Measurements from ENCODE around the gene CLDN18. TPM values are rescaled to one million over a fixed set of nuclear protein-coding genes. Genes with fewer than 3 reads are reported as not detected.

CLDN18 gene
- total RNA-seq, 2 donors from 2014 or later, result 0.57 TPM; not detected in 1

- intact Hi-C loops (cut with DNase I), result no loop called here
- Histone ChIP-seq H3K36me3 (no peaks in the 10 kb centered on the region), H3K27me3 (replicated peaks; ENCODE audit: insufficient read depth) (no peaks in the 10 kb centered on the region), H3K4me3 (no peak overlapping the region), H3K9me3 (no peaks in the 10 kb centered on the region), H3K4me1 (replicated peaks) (no peaks in the 10 kb centered on the region), H3K27ac (no peak overlapping the region)
- 50% methylated on average over 5 of the region's 5 CpGs for WGBS
- TF ChIP-seq, protein P1, sequence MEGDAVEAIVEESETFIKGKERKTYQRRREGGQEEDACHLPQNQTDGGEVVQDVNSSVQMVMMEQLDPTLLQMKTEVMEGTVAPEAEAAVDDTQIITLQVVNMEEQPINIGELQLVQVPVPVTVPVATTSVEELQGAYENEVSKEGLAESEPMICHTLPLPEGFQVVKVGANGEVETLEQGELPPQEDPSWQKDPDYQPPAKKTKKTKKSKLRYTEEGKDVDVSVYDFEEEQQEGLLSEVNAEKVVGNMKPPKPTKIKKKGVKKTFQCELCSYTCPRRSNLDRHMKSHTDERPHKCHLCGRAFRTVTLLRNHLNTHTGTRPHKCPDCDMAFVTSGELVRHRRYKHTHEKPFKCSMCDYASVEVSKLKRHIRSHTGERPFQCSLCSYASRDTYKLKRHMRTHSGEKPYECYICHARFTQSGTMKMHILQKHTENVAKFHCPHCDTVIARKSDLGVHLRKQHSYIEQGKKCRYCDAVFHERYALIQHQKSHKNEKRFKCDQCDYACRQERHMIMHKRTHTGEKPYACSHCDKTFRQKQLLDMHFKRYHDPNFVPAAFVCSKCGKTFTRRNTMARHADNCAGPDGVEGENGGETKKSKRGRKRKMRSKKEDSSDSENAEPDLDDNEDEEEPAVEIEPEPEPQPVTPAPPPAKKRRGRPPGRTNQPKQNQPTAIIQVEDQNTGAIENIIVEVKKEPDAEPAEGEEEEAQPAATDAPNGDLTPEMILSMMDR (IDR thresholded peaks at IDR 0.05), result no peak
- TF ChIP-seq POLR2A (IDR thresholded peaks at IDR 0.05), result no peak
- TF ChIP-seq POLR2AphosphoS5 (IDR thresholded peaks at IDR 0.05), result no peak
- DNase-seq (ENCODE audit: low spot score), result no peak
Measured at GRCh38 chr3:138047596-138048158, 37.7 kb downstream of the CLDN18 start.

GRCh38 chr3:138049157-138049919, 39.4 kb downstream of the CLDN18 start:
- Histone ChIP-seq H3K27me3 (replicated peaks; ENCODE audit: insufficient read depth) (no peaks in the 10 kb centered on the region), H3K4me1 (replicated peaks) (no peaks in the 10 kb centered on the region), H3K4me3 (no peak overlapping the region), H3K27ac (no peak overlapping the region), H3K9me3 (no peaks in the 10 kb centered on the region), H3K36me3 (no peaks in the 10 kb centered on the region)
- DNase-seq (ENCODE audit: low spot score), result no peak
- no peak for TF ChIP-seq POLR2AphosphoS5 (IDR thresholded peaks at IDR 0.05)
- TF ChIP-seq POLR2A (IDR thresholded peaks at IDR 0.05), result no peak
- TF ChIP-seq, protein P1 (IDR thresholded peaks at IDR 0.05), result no peak
- intact Hi-C loops (cut with DNase I), result no loop called here
- 93% methylated on average over 9 of the region's 9 CpGs for WGBS

- Histone ChIP-seq H3K36me3 (no peaks in the 10 kb centered on the region), H3K27ac (no peak overlapping the region), H3K27me3 (replicated peaks; ENCODE audit: insufficient read depth) (no peaks in the 10 kb centered on the region), H3K4me3 (no peak overlapping the region), H3K9me3 (no peaks in the 10 kb centered on the region), H3K4me1 (replicated peaks) (no peaks in the 10 kb centered on the region)
- intact Hi-C loops (cut with DNase I), result no loop called here
- TF ChIP-seq, protein P1 (IDR thresholded peaks at IDR 0.05), result peak in 3 of 4 experiments; percentile 36 to 52 (median 38)
- no peak for TF ChIP-seq POLR2A (IDR thresholded peaks at IDR 0.05)
- no peak for DNase-seq (ENCODE audit: low spot score)
- WGBS, result 43% methylated on average over 8 of the region's 8 CpGs
Measured at GRCh38 chr3:138051947-138052802, 42.2 kb downstream of the CLDN18 start.

- no peaks in the 10 kb centered on the region for H3K9me3 ChIP-seq
- no peaks in the 10 kb centered on the region for H3K36me3 ChIP-seq
- TF ChIP-seq, protein P1 (IDR thresholded peaks at IDR 0.05), result no peak
- TF ChIP-seq POLR2AphosphoS5 (IDR thresholded peaks at IDR 0.05) (no peak), POLR2A (IDR thresholded peaks at IDR 0.05) (no peak)
- H3K4me3 ChIP-seq, result no peak overlapping the region
- H3K27ac ChIP-seq, result no peak overlapping the region
- no peaks in the 10 kb centered on the region for H3K4me1 ChIP-seq (replicated peaks)
- 96% methylated on average over 1 of the region's 1 CpG for WGBS
- H3K27me3 ChIP-seq (replicated peaks; ENCODE audit: insufficient read depth), result no peaks in the 10 kb centered on the region
- intact Hi-C loops (cut with DNase I), result no loop called here
- no peak for DNase-seq (ENCODE audit: low spot score)
Measured at GRCh38 chr3:138054057-138054456, 44.1 kb downstream of the CLDN18 start.

All from prostate gland (tissue), 2 donors.